HG03442 (cell line): ENCODE results near the gene OR5H6.
"Not testable (repeated sequence)": the region's sequence is repeated elsewhere in the genome, so short reads cannot be mapped to it uniquely, and the experiment has no call there.

ENCODE experiments used
- ATAC-seq: cut with Tn5 transposase; IDR thresholded peaks from one replicate; pipeline ENCODE4 v1.9.1; 2021; ENCODE audit warnings: mild to moderate bottlenecking, moderate library complexity; ENCODE audit not compliant: unreplicated experiment

The OR5H6 gene

DNA sequence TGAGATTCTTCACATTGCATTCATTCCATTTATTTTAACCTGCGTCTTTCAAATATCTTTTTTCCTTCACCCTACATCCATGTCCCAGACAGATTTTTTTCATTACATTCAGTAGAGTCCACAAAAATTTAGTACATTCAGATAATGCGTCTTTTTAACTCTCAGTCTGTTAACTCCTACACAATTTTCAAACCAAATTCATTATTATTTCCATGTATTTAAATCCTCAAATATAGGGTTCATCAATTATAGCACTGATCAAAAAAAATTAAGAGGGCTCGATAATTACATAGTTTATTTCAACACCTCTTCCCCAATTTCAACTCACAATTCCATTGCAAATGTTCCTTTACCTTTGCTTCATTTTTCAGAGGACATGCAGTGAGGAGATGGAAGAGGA is at the start of gene OR5H6:
OR5H6 (plus strand) TSS at position 301 of the 400 bp plus-strand sequence; CDS start at position 390, 89 bp downstream.
- ATAC-seq = no peak

DNA sequence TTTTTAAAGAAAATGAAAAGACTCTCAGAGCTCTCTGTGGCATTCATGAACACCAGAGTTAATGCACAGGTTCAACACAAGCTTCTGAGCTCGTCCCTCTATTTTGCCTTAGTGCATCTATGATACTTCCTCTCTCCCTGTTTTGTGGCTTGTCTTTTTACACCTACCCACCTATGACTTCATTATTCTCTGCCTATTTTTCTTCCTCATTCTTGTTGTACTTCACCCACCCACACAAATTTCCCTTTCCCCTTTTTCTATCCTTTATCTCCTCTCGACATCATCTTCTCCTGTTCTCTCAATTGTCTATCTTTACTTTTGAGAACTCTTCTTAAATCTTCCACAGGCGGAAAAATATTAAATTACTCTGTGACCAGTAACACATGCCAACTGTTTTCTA is 49.0 kb upstream of the OR5H6 start:
- no peak for ATAC-seq

DNA sequence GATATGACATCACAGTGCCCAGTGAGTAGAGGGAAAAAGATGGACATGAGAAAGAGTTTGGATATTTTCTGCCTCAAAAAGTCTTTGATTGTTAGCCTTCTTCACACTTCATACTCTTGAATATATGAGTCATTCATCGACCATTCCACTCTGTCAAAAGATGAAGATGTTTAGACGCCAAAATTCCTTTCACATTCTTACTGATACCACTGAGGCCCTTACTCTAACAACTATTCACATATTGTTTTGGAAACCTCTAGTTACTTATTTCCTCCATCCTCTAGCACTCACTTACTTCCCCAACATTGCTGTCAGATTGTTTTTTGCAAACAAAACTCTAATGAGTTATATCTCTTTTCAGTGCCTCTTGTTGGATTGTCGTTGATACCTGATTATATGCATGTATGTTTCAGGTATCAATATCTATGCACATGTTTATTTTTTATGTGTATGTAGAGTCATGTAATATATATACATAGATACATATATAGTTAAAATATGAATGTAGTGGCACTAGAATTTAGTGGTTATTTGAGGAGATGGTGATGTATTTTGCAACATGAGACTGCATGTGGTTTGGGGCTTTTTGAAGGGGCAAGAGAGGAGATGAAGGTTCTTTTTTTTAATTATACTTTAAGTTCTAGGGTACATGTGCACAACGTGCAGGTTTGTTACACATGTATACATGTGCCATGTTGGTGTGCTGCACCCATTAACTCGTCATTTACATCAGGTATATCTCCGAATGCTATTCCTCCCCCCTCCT is 40.0 kb upstream of the OR5H6 start:
- ATAC-seq = no peak

DNA sequence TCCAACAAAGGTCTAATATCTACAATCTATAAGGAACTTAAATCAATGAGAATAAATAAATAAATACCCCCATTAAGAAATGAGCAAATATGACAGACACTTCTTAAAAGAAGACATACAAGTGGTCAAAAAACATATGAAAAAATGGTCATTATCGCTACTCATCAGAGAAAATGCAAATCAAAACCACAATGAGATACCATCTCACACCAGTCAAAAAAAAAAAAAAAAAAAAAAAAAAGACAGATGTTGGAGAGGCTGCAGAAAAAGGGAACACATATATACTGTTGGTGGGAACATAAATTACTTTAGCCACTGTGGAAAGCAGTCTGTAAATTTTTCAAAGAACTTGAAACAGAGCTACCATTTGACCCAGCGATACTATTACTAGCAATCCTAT is 31.6 kb upstream of the OR5H6 start:
- ATAC-seq = no peak

DNA sequence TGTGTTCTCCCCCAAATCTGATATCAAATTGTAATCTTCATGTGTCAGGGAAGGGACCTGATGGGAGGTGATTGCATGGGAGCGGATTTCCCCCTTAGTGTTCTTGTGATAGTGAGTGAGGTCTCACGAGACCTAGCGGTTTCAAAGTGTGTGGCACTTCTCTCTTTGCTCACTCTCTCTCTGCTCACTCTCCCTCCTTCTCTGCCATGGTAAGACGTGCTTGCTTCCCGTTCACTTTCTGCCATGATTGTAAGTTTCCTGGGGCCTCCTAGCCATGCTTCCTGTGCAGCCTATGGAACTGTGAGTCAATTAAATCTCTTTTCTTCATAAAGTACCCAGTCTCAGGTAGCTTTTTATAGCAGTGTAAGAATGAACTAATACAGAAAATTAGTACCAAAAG is 30.6 kb upstream of the OR5H6 start:
- no peak for ATAC-seq

DNA sequence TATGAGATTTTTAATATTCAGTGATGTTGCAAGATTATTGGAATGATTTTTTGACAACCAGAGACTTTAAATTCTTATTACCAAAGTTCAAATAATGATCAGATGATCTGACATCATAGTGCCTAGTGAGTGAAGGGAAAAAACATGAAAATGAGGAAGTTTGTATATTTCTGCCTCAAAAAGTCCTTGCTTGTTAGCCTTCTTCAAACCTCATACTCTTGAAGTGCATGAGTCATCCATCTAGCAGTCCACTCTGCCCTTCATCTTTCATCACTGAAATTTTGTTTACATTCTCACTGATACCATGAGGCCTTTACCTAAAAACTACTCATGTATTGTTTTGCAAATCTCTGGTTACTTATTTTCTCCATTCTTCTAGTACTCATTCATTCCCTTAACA is 23.9 kb upstream of the OR5H6 start:
- ATAC-seq = no peak

DNA sequence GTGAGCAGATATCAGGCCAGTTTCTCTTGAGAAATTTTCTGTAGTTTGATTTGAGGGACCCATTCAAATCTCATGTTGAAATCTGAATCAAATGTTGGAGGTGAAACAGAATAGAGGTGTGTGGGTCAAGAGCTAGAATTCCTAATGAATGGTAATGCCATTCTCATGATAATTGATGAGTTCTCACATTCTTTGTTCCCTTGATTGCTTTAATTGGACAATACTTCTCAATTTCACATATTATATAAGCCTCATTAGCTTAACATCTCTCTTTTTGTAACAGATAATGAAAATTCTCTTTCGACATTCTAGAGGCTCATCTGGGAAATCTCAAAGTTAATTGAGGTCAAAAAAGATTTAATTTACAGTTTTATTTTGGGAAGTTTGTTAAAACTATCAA is 21.9 kb upstream of the OR5H6 start:
- no peak for ATAC-seq

DNA sequence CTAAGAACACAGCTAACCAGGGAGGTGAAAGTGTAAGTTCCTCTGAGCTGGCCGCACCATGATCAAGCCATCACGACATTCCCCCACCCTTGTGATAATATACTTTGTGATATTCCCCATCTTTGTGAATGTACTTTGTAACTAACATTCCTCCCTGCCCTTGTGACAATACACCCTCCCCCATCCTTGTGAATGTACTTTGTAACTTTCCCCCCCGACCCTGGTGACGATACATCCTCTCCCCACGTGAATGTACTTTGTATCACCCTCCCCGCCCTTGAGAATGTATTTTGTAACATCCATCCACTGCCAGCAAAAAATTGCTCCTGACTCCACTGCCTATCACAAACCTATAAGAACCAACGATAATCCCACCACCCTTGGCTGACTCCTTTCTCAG is 20.2 kb upstream of the OR5H6 start:
- no peak for ATAC-seq

DNA sequence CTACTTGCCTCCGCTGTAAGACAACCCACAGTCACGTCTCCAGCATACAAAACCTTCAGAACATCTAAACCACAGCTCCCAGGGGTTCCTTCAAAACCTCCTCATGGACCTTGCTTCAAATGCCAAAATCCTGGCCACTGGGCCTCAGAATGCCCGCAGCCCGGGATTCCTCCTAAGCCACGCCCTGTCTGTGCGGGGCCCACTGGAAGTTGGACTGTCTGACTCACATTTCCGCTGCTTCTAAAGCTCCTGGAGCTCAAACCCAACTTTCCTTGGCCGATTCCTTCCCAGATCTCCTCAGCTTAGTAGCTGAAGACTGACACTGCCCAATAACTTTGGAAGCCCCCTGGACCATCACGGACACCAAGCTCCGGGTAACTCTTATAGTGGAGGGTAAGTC is 17.9 kb upstream of the OR5H6 start:
- ATAC-seq = no peak

DNA sequence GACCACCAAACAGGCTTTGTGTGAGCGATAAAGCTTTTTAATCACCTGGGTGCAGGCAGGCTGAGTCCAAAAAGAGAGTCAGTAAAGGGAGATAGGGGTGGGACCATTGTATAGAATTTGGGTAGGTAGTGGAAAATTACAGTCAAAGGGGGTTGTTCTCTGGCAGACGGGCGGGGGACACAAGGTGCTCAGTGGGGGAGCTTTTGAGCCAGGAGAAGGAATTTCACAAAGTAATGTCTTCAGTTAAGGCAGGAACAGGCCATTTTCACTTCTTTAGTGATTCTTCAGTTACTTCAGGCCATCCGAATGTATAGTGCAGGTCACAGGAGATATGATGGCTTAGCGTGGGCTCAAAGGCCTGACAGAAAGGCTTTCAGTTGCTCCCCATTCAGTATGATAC is 8.0 kb upstream of the OR5H6 start:
- ATAC-seq = not testable (repeated sequence)

DNA sequence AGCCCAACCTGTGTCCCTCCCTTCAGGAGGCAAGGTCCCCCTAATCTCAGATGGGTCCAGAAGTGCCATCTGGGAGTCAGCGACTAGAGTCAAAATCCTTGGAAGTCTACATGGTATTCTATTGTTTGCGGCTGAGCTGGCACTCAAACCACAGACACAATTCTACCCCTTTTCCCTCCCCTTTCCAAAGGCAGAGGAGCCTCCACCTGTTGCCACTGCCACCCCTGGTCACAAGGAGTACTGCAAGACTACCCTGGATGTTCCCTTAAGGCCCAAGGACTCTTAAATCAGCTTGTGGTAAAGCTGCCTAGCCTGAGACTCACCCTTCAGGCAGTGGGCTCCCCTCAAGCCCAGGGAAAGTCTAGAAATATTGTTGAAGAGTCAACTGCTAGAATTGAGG is 4.3 kb upstream of the OR5H6 start:
- peak; percentile 75 for ATAC-seq

DNA sequence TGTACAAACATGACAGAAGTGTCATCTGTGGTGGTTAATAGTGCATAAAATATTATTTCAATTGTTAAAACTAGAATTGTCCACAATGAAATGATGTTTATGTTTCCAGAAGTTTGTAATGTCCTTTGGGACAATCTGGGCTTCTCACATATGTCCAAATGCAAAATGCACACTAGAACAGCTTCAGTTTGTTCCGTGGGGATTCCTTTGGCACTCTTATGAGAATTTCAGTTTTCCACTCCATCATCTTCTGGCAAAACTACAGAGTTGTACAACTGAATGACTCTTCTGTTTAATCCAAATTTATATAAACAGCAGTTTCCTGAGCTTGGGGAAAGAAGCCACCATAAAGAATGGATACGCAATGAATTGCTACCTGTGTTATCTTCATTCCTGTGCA is 2.0 kb upstream of the OR5H6 start:
- no peak for ATAC-seq

DNA sequence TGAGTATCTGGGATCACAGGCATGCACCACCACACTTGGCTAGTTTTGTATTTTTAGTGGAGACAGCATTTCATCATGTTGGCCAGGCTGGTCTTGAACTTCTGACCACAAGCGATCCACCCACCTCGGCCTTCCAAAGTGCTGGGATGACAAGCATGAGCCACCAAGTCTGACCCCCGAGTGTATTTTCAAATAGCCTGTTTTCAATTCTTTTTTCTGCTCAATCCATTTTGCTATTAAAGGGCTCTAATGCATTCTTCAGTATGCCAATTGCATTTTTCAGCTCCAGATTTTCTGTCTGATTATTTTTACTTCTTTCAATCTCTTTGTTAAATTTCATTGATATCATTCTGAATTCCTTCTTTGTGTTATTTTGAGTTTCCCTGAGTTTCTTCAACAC is 5.8 kb downstream of the OR5H6 start:
- no peak for ATAC-seq

DNA sequence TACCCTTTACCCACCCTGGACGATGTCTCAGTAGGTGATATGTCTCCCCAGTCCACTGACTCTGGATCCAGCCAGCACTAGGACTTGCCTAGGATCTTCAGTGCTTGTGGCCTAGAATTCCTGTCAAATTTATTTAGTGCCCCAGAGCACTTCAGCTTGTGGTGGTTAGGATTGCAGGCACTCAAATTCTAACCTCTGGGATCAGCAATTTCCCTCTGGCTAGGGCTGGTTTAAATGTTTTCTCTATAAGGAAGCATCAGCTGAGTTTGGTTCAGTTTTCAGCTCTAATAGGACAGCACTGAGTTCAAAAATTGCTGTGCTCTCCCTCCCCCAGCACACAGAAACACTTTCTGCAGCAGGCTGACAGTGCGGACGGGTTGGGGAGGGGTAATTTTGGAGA is 8.1 kb downstream of the OR5H6 start:
- ATAC-seq = no peak

DNA sequence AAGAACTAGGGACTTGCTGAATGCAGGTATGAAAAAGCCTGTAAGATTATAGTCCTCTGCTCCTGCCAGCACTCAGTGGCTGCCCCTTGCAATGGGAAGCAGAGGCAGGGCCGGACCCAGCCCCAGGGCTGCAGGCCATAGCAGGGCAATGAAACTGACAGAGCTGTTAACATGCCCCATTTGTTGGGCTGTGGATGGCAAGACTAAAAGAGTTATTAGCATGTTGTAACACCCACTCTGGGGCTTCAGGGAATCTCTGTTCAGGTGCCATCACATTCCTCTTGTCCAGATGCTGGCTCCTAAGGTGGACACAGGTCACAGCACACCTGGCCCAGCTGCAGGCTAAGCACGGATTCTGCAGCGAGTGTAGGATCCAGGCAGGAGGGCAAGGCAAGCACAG is 10.9 kb downstream of the OR5H6 start:
- ATAC-seq = no peak

DNA sequence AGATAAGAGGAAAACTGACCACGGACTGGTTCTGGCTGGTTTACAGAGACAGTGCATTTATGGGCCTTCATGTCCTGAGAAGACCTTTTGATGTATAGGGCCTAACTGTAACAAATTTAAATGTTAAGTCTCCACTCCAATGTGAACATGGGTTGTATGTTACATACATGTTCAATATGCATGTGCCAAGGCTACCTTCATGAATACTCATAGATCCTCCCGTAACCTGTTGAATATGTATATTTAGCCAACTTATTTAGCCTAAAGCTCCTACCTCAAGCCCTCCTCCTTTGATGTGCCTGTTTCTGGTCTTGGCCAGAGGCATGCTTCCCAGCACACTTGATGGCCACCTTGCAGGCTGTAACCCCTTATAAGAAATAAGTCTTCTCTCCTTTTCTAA is 18.2 kb downstream of the OR5H6 start, which contains the start of gene OR5H2:
OR5H2 (plus strand) TSS at position 301 of the 400 bp plus-strand sequence. CDS start 398 bp downstream, outside the sequence.
- ATAC-seq = no peak

DNA sequence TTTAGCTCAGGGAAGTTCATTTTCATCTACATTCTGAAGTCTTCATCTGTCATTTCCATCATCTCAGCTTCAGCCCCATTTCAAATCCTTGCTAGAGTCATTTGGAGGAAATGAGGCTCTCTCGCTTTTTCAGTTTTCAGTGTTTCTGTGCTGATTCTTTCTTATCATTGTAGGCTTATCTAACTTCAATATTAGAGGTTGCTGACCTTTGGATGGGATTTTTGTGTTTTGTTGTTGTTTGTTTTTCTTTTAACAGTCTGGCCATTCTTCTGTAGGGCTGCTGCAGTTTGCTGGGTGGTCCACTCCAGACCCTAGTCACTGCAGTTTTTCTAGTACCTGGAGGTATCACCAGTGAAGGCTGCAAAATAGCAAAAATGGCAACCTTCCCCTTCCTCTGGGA is 26.9 kb downstream of the OR5H6 start:
- ATAC-seq = no peak

DNA sequence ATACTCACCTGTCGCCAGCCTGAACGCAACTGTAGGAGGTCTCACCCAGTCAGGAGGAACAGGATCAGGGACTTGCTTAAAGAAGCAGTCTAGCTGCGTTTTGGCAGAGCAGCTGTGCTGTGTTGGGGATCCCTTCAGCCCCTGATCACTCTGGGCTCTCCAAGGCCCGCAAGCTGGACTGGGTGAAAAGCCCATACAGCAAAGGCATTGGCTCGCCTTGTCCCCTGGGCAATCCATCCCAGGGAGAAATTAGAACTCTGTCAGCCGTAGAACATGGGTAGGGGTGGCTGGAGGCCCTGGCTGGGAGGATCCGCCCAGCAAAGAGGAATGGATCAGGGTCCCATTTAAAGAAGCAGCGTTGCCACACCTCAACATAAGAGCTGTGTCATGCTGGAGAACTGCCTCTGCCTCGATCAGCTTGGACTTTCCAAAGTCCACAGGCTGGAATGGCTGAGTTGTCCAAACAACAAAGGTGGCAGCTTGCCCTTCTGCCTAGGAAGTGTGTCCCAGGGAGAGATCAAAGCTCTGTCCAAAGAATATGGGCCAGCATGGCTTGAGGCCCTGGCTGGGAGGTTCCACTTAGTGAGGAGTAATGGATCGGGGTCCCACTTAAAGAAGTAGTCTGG is 27.4 kb downstream of the OR5H6 start:
- no peak for ATAC-seq
